Hepatocyte (in vitro differentiated cells): ENCODE measurements around the gene ARHGAP22. TPM values are rescaled to one million over a fixed set of nuclear protein-coding genes. Genes with fewer than 3 reads are reported as not detected.
"Not testable (repeated sequence)": the region's sequence is repeated elsewhere in the genome, so short reads cannot be mapped to it uniquely, and the experiment has no call there.

Experiments used
- DNase-seq: peaks from one replicate; pipeline ENCODE4 v3.0.0-alpha.2; 2016; ENCODE audit warnings: low spot score
- H2AFZ ChIP-seq: fragments of 200-600 bp; sonication (generic); 2 replicates; pipeline ENCODE4 v1.6.0; 2016; ENCODE audit warnings: antibody characterized with exemption, mild to moderate bottlenecking
- H3K27ac ChIP-seq: fragments of 200-600 bp; sonication (generic); 2 replicates; pipeline ENCODE4 v1.5.1; 2016; ENCODE audit warnings: mild to moderate bottlenecking
- H3K27me3 ChIP-seq: fragments of 200-600 bp; sonication (generic); 2 replicates; pipeline ENCODE4 v1.6.1; 2016
- H3K36me3 ChIP-seq: fragments of 200-600 bp; sonication (generic); replicated peaks from 2 replicates; pipeline ENCODE4 v1.5.1; 2016; ENCODE audit warnings: low read depth; ENCODE audit not compliant: insufficient read depth
- H3K4me1 ChIP-seq: fragments of 200-600 bp; sonication (generic); 2 replicates; pipeline ENCODE4 v1.5.1; 2016; ENCODE audit warnings: mild to moderate bottlenecking, moderate library complexity; ENCODE audit not compliant: insufficient read depth
- H3K4me2 ChIP-seq: fragments of 200-600 bp; sonication (generic); 2 replicates; pipeline ENCODE4 v1.6.0; 2016
- H3K4me3 ChIP-seq: fragments of 200-600 bp; sonication (generic); 2 replicates; pipeline ENCODE4 v1.5.1; 2016; ENCODE audit warnings: mild to moderate bottlenecking
- H3K79me2 ChIP-seq: fragments of 200-600 bp; sonication (generic); 2 replicates; pipeline ENCODE4 v1.6.0; 2017; ENCODE audit warnings: mild to moderate bottlenecking
- H3K9me2 ChIP-seq: fragments of 200-600 bp; sonication (generic); replicated peaks from 2 replicates; pipeline ENCODE4 v1.6.0; 2017; ENCODE audit warnings: mild to moderate bottlenecking; ENCODE audit not compliant: insufficient read depth
- H3K9me3 ChIP-seq: fragments of 200-600 bp; sonication (generic); 2 replicates; pipeline ENCODE4 v1.5.1; 2016; ENCODE audit warnings: low read depth, mild to moderate bottlenecking
- H4K20me1 ChIP-seq: fragments of 200-600 bp; sonication (generic); 2 replicates; pipeline ENCODE4 v1.6.0; 2016; ENCODE audit warnings: mild to moderate bottlenecking; ENCODE audit not compliant: insufficient read depth, poor library complexity, severe bottlenecking
- EZH2 ChIP-seq: fragments of 200-600 bp; sonication (generic); IDR thresholded peaks from 2 replicates; pipeline ENCODE4 v1.6.1; 2016; ENCODE audit warnings: antibody characterized with exemption, mild to moderate bottlenecking, borderline replicate concordance
- EZH2phosphoT487 ChIP-seq: fragments of 200-600 bp; sonication (generic); IDR thresholded peaks from one replicate; pipeline ENCODE4 v1.6.1; 2018; ENCODE audit warnings: antibody characterized with exemption, mild to moderate bottlenecking, low read depth, moderate library complexity; ENCODE audit not compliant: unreplicated experiment, severe bottlenecking
- WGBS: methylation state at CpG from one replicate; pipeline ENCODE4 v1.1.6; 2016; ENCODE audit warnings: low lambda C conversion rate; ENCODE audit errors: missing lambda C conversion rate; 5-methylcytosine and 5-hydroxymethylcytosine counted together
- polyA plus RNA-seq: library from polyadenylated mRNA; unstranded; fragments of >200 nt; fragmentation: Nextera tagmentation; extraction: Ambion mirVana; gene quantifications from 2 replicates; pipeline ENCODE4 v1.2.1, GENCODE V29; 2016
- total RNA-seq: library from RNA; depleted of rRNA; stranded (reverse); fragments of >200 nt; gene quantifications from 2 replicates; pipeline ENCODE4 v1.2.3, GENCODE V29; 2014
- TF ChIP-seq, protein P1 (sequence below): fragments of 200-600 bp; sonication (generic); IDR thresholded peaks from 2 replicates; pipeline ENCODE4 v1.5.1; 2016; ENCODE audit warnings: antibody characterized with exemption, mild to moderate bottlenecking; ENCODE audit not compliant: poor library complexity

ARHGAP22 gene
- total and polyA plus RNA-seq, 2 experiments from 2014 or later = 1.7 to 1.8 TPM

DNA sequence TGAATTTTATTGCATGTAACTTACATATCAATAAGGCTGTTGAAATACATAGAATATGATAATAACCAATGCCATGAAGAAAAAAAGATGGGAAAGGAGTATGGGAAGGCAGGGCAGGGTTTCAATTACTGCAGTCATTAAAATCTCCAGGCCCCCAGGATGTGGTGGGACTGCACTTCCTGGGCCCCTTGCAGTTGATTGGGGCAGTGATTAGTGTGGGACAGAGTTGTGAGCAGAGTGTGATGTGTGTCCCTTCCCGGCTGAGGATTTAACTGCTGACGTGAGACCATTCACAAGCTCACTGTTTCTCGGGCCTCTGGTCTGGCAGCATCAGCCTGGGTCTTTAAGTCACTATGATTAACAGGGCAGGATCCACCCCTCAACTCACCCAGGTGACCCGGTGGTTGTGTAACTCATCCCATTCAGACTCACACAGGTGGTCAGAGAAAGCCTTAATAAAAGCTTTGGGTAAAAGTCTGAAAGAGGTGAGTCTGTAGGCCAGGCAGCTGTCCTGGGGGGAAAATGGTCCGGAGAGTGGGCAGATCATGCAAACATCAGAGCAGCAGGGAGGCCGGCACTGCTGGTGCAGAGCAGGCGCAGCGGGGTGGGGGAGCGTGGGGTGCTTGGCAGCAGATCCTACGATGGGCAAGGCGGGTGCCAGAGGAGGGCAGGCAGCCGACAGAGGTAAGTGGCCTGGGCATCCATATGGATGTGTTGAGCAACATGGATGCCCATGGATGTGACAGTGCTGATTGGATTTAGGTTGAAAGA lies 43.5 kb upstream of the ARHGAP22 start:
- WGBS = 85% methylated on average over 12 of the region's 12 CpGs
- TF ChIP-seq EZH2 (no peak), EZH2phosphoT487 (no peak)
- TF ChIP-seq, protein P1, sequence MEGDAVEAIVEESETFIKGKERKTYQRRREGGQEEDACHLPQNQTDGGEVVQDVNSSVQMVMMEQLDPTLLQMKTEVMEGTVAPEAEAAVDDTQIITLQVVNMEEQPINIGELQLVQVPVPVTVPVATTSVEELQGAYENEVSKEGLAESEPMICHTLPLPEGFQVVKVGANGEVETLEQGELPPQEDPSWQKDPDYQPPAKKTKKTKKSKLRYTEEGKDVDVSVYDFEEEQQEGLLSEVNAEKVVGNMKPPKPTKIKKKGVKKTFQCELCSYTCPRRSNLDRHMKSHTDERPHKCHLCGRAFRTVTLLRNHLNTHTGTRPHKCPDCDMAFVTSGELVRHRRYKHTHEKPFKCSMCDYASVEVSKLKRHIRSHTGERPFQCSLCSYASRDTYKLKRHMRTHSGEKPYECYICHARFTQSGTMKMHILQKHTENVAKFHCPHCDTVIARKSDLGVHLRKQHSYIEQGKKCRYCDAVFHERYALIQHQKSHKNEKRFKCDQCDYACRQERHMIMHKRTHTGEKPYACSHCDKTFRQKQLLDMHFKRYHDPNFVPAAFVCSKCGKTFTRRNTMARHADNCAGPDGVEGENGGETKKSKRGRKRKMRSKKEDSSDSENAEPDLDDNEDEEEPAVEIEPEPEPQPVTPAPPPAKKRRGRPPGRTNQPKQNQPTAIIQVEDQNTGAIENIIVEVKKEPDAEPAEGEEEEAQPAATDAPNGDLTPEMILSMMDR = no peak

DNA sequence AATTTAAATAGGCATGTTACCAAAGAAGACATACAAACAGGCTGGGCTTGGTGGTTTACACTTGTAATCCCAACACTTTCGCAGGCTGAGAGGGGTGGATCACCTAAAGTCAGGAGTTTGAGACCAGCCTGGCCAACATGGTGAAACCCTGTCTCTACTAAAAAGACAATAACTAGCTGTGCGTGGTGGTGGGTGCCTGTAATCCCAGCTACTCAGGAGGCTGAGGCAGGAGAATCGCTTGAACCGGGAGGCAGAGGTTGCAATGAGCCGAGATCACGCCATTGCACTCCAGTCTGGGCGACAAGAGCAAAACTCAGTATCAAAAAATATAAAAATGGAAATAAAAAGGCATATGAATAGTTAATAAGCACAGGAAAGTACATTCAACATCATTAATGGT lies 42.2 kb upstream of the ARHGAP22 start:
- DNase-seq, H3K36me3 ChIP-seq, H3K4me2 ChIP-seq, H3K27ac ChIP-seq, H3K4me1 ChIP-seq, H4K20me1 ChIP-seq, H2AFZ ChIP-seq, H3K9me2 ChIP-seq, H3K9me3 ChIP-seq, H3K79me2 ChIP-seq, H3K4me3 ChIP-seq, H3K27me3 ChIP-seq: not testable (repeated sequence)
- WGBS = 94% methylated on average over 7 of the region's 7 CpGs

More for the DNA sequence above, 43.5 kb upstream of the ARHGAP22 start:
- Histone ChIP-seq H3K4me3 (no peak overlapping the region), H3K9me3 (no peaks in the 10 kb centered on the region), H3K4me2 (no peak overlapping the region), H3K4me1 (no peaks in the 10 kb centered on the region), H3K27me3 (peaks cover 3% of the 10 kb centered on the region), H3K9me2 (no peaks in the 10 kb centered on the region), H3K36me3 (no peaks in the 10 kb centered on the region), H3K27ac (no peak overlapping the region), H3K79me2 (no peaks in the 10 kb centered on the region), H4K20me1 (no peaks in the 10 kb centered on the region), H2AFZ (no peak overlapping the region)
- DNase-seq = no peak

DNA sequence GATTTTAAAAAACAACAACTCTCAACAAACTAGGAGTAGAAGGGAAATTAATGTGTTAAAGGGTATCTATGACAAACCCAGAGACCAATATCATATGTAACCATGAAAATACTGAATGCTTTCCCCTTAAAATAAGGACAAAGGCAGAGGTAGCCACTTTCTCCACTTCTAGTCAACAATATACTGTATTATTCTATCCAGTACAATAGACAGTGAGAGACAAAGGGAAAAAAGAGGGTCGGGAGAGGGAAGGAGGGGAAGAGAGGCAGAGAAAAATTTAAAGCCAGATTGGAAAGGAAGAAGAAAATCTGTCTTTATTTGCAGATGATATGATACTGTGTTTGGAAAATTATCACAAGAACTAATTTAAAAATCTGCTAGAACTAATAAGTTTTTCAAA lies 40.7 kb upstream of the ARHGAP22 start:
- Histone ChIP-seq H3K4me3 (no peak overlapping the region), H3K79me2 (no peaks in the 10 kb centered on the region), H4K20me1 (no peaks in the 10 kb centered on the region), H3K9me3 (no peaks in the 10 kb centered on the region), H2AFZ (no peak overlapping the region), H3K9me2 (no peaks in the 10 kb centered on the region), H3K4me2 (no peak overlapping the region), H3K4me1 (no peaks in the 10 kb centered on the region), H3K27ac (no peak overlapping the region), H3K27me3 (no peaks in the 10 kb centered on the region), H3K36me3 (no peaks in the 10 kb centered on the region)
- WGBS = 83% methylated on average over 1 of the region's 1 CpG
- TF ChIP-seq, protein P1 = no peak
- TF ChIP-seq EZH2 = no peak
- no peak for TF ChIP-seq EZH2phosphoT487
- DNase-seq = no peak

DNA sequence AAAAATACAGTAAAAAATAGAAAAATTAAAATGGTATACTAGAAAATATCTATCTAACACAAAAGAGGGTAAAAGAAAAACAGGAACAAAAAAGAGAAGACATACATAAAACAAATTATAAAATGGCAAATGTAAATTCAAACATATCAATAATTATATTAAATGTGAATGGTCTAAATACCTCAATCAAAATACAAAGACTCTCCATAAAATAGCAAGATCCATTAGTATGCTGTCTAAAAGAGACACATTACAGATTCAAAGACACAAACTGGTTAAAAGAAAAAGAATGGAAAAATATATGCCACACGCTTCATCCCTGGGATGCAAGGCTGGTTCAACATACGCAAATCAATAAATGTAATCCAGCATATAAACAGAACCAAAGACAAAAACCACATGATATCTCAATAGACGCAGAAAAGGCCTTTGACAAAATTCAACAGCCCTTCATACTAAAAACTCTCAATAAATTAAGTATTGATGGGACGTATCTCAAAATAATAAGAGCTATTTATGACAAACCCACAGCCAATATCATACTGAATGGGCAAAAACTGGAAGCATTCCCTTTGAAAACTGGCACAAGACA lies 36.3 kb upstream of the ARHGAP22 start:
- H3K4me1 ChIP-seq, H3K27me3 ChIP-seq, H4K20me1 ChIP-seq, H3K4me3 ChIP-seq, H3K9me3 ChIP-seq, H3K4me2 ChIP-seq, H3K36me3 ChIP-seq, H3K27ac ChIP-seq, H3K79me2 ChIP-seq, H2AFZ ChIP-seq, H3K9me2 ChIP-seq, DNase-seq: not testable (repeated sequence)
- WGBS = 96% methylated on average over 4 of the region's 4 CpGs
